GM12864 (cell line): ENCODE results near the gene IMMT.

ENCODE experiments used
- DNase-seq: peaks from one replicate; pipeline ENCODE4 v3.0.0-alpha.2; 2011; ENCODE audit warnings: low read depth
- H3K4me3 ChIP-seq: 2 replicates; pipeline ENCODE4 v1.5.1; 2011; ENCODE audit warnings: mild to moderate bottlenecking, low read depth, low read length, control low read depth
- TF ChIP-seq, protein P1 (sequence below): IDR thresholded peaks from 2 replicates; pipeline ENCODE4 v1.5.1; 2011; ENCODE audit warnings: low read depth, mild to moderate bottlenecking, moderate library complexity, low read length, control low read depth, inconsistent platforms; ENCODE audit errors: missing control alignments

The IMMT gene

DNA sequence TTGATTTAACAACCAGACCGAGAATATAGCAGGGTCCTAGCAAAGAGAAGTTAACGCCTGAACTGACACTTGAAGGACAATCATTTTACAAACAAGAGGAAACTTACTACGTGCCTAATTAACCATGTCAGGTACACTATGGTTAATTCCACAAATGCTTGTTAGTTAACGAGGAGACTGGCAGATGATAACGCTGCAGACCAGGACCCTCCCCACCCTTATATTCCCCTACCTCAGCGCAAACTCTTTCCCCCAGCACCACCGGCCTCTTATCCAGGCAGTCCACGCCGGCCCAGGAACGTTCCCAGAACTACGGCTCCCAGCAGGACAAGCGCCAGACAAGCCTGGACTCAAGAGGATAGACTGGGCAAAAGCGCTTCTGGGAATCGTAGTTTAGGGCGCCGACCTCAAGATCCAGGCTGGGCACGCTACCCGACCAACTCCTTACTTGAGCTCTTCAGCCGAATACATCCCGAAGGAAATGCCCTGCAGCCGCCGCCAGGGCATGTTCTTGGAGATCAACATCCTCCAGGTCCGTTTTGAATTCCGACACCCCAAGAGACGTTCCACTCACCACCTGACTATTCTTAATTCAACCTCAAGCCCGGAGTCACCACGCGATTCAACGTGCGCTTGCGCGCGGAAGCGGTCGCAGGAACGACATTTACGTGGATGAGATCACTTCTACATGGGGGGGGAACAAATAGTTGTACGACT, 89.9 kb downstream of the IMMT start, which contains the start of gene POLR1A:
POLR1A (minus strand) TSS at position 635 of the 717 bp plus-strand sequence; CDS start at position 525, 110 bp downstream.
- H3K4me3 ChIP-seq: peak within 1 kb of the TSS; percentile 86
- peak; percentile 82 for DNase-seq
- TF ChIP-seq, protein P1, sequence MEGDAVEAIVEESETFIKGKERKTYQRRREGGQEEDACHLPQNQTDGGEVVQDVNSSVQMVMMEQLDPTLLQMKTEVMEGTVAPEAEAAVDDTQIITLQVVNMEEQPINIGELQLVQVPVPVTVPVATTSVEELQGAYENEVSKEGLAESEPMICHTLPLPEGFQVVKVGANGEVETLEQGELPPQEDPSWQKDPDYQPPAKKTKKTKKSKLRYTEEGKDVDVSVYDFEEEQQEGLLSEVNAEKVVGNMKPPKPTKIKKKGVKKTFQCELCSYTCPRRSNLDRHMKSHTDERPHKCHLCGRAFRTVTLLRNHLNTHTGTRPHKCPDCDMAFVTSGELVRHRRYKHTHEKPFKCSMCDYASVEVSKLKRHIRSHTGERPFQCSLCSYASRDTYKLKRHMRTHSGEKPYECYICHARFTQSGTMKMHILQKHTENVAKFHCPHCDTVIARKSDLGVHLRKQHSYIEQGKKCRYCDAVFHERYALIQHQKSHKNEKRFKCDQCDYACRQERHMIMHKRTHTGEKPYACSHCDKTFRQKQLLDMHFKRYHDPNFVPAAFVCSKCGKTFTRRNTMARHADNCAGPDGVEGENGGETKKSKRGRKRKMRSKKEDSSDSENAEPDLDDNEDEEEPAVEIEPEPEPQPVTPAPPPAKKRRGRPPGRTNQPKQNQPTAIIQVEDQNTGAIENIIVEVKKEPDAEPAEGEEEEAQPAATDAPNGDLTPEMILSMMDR: peak; percentile 11

DNA sequence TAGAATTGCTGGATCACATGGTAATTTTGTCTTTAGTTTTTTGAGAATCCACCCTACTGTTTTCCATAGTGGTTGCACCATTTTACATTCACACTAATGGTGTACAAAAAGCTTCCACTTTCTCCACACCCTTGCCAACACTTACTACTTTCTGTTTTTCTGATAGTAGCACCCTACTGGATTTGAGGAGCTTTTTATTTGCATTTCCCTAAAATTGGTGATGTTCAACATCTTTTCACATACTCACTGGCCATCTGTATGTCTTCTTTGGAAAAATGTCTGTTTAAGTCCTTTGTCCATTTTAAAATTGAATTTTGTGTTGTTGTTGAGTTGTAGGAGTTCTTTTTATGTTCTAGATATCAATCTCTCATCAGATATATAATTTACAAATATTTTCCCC, 93.1 kb downstream of the IMMT start:
- DNase-seq: no peak
- no peak overlapping the region for H3K4me3 ChIP-seq
- TF ChIP-seq, protein P1: no peak

DNA sequence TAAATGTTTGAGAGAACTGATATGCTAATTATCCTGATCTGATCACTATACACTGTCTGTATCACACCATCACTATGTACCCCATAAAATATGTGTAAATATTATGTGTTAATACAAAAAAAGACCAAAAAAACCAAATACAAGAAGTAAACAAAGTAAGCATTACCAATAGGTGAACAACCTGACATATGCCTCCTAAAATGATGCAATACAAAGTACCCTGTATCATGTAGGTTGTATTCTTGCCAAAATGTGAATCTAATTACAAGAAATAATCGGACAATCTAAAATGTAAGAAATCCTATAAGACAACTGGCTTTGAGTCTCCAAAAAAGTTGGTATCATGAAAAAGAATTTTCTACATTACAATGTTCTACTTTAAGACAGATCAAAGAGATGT, 97.3 kb downstream of the IMMT start:
- no peak overlapping the region for H3K4me3 ChIP-seq
- no peak for DNase-seq
- TF ChIP-seq, protein P1: no peak

DNA sequence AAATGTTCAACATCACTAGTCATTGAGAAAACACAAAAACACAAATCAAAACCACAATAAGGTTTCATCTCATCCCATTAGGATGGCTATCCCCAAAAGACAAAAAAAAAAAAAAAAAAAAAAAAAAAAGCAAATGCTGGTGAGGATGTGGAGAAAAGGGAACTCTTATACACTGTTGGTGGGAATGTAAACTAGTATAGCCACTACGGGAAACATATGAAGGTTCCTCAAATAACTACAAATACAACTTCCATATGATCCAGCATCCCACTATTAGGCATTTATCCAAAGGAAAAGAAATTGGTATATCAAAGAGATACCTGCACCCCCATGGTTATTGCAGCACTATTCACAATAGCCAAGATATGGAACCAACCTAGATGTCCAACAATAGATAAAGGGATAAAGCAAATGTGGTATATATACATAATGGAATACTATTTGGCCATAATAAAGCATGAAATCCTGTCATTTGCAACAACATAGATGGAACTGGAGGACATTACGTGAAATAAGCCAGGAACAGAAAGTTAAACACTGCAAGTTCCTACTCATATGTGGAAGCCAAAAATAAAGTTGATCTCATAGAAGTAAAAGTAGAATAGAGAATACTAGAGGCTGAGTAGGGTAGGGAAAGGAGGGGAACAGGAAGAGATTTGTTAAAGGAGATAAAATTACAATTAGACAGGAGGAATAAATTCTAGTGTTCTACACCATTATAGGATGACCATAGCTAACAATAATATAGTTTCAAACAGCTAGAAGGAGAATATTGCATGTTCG, 98.0 kb downstream of the IMMT start:
- TF ChIP-seq, protein P1: no peak
- no peak for DNase-seq
- H3K4me3 ChIP-seq: no peak overlapping the region

DNA sequence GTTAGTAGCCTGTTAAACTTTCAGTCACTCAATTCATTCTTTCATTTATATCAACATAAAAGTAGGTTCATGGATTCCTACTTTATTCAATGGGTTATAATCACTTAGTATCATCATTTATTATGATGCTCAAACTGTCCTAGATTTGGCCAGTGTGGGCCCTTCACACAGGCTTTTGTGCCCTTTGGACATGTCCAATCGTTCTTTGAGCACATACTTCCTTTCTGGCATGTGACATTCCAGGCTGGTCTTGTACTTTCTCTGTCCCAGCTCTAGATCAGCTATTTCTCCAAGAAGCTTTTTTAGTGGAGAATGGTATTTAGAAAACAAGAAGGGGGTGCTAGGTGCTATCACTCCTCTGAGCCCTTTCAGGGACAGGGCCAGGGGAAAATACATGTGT, 101.0 kb downstream of the IMMT start:
- no peak for DNase-seq
- TF ChIP-seq, protein P1: no peak
- no peak overlapping the region for H3K4me3 ChIP-seq
